Right atrium auricular region (tissue), 2 donors: ENCODE results near the gene TMTC4. TPM values are rescaled to one million over a fixed set of nuclear protein-coding genes. Genes with fewer than 3 reads are reported as not detected.
A peak's percentile ranks its signal among the peaks of the same experiment; 100 is the strongest.

Experiments used
- DNase-seq: peaks from one replicate; pipeline ENCODE4 v3.0.0-alpha.2; 2019; ENCODE audit warnings: low spot score
- H3K27ac ChIP-seq, 2 donors: fragments of 200-600 bp; sonication (generic); 1 replicate in 1 of 2; 2 replicates in 1 of 2; pipeline ENCODE4 v1.5.1; 2016 to 2019
- H3K27me3 ChIP-seq, 2 donors: fragments of 200-600 bp; sonication (generic); one replicate each; pipeline versions ENCODE4 v1.5.1 to v1.6.0; 2017 to 2019
- H3K36me3 ChIP-seq: fragments of 200-600 bp; sonication (generic); one replicate; pipeline ENCODE4 v1.5.1; 2016
- H3K4me1 ChIP-seq, 2 donors: fragments of 200-600 bp; sonication (generic); one replicate each; pipeline versions ENCODE4 v1.5.1 to v1.6.0; 2017 to 2019
- H3K4me3 ChIP-seq, 2 donors: fragments of 200-600 bp; sonication (generic); 1 replicate in 1 of 2; 2 replicates in 1 of 2; pipeline ENCODE4 v1.5.1; 2017 to 2019; ENCODE audit warnings: mild to moderate bottlenecking in 1 of 2, moderate library complexity in 1 of 2
- H3K9me3 ChIP-seq, 2 donors: fragments of 200-600 bp; sonication (generic); one replicate each; pipeline ENCODE4 v1.5.1; 2019
- total RNA-seq, 2 donors: library from RNA; depleted of rRNA; stranded (reverse); fragments of >200 nt; gene quantifications; one replicate each; pipeline ENCODE4 v1.1.0, GENCODE V29; 2016
- TF ChIP-seq, protein P1 (sequence below), 2 donors: fragments of 200-600 bp; sonication (generic); IDR thresholded peaks; one replicate each; pipeline ENCODE4 v1.5.1; 2019; ENCODE audit warnings: antibody characterized with exemption in 2 of 2

The TMTC4 gene
- total RNA-seq, 2 donors from 2014 or later = 3.5 to 7.6 TPM

DNA sequence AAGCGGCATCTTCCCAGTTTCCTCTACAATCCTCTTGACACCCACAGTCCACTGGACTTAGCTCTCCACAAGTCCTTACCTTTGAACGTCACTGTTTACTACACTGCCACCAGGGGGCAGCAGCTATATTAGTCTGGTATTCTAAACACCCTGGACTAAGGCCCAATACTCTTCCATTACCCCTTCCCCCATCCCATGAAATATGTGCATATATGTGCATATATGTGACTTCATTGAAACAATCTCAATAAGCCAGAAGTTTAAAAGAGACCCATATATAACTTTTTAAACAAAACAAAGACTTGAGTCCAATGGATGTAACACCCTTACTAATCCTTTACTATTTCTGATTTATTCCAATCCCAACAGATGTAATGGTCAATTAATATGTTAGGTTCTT, 101.5 kb downstream of the TMTC4 start:
- peak; percentile 69 for DNase-seq
- H3K9me3 ChIP-seq = no peaks in the 10 kb centered on the region
- no peaks in the 10 kb centered on the region for H3K4me1 ChIP-seq
- TF ChIP-seq, protein P1, sequence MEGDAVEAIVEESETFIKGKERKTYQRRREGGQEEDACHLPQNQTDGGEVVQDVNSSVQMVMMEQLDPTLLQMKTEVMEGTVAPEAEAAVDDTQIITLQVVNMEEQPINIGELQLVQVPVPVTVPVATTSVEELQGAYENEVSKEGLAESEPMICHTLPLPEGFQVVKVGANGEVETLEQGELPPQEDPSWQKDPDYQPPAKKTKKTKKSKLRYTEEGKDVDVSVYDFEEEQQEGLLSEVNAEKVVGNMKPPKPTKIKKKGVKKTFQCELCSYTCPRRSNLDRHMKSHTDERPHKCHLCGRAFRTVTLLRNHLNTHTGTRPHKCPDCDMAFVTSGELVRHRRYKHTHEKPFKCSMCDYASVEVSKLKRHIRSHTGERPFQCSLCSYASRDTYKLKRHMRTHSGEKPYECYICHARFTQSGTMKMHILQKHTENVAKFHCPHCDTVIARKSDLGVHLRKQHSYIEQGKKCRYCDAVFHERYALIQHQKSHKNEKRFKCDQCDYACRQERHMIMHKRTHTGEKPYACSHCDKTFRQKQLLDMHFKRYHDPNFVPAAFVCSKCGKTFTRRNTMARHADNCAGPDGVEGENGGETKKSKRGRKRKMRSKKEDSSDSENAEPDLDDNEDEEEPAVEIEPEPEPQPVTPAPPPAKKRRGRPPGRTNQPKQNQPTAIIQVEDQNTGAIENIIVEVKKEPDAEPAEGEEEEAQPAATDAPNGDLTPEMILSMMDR (IDR thresholded peaks at IDR 0.05) = peak; percentile 45 to 75
- no peak overlapping the region for H3K4me3 ChIP-seq
- no peaks in the 10 kb centered on the region for H3K36me3 ChIP-seq
- no peaks in the 10 kb centered on the region for H3K27me3 ChIP-seq
- H3K27ac ChIP-seq = no peak overlapping the region

DNA sequence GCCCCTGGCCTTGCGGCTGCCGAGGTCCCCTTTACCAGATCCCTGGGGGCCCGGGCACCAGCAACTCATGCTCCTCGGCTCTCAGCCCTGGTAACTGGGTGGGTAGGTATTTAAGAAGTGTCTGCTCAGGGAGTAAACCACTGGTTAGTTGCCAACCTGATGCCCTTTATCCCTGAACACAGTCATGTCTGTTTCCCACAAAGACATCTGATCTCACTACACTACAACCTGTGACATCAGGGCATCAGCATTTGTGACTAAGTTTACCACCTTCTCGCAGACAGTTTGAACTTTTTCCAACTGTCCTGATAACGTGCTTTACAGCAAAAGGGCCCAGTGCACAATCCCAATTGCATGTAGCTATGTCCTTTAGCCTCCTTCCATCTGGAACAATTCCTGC, 108.1 kb downstream of the TMTC4 start:
- no peaks in the 10 kb centered on the region for H3K36me3 ChIP-seq
- TF ChIP-seq, protein P1 (IDR thresholded peaks at IDR 0.05) = no peak
- no peaks in the 10 kb centered on the region for H3K9me3 ChIP-seq
- H3K27me3 ChIP-seq = no peaks in the 10 kb centered on the region
- H3K27ac ChIP-seq = no peak overlapping the region
- no peak overlapping the region for H3K4me3 ChIP-seq
- no peak for DNase-seq
- no peaks in the 10 kb centered on the region for H3K4me1 ChIP-seq

DNA sequence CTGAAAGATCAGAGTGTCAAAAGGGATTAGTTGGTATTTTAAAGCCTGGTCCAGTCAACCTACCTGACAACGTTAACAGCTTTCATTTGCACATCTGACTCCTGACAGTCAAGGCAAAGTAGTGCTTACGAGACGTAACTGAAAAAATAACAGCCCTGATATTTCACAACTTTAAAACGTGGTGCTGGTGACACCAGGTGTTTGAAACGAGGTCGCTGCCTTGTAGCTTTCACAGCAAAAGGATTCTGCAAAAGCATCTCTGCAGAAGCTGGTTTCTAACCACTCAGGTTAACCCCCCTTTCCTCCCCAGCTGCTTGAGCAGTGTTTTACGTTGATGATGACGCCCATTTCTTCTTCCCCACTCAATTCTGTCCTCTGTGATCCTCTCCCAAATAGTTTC, 109.3 kb downstream of the TMTC4 start:
- Histone ChIP-seq H3K4me3 (no peak overlapping the region), H3K27me3 (no peaks in the 10 kb centered on the region), H3K9me3 (no peaks in the 10 kb centered on the region), H3K36me3 (no peaks in the 10 kb centered on the region), H3K27ac (no peak overlapping the region), H3K4me1 (no peaks in the 10 kb centered on the region)
- TF ChIP-seq, protein P1 (IDR thresholded peaks at IDR 0.05) = no peak
- DNase-seq = no peak

DNA sequence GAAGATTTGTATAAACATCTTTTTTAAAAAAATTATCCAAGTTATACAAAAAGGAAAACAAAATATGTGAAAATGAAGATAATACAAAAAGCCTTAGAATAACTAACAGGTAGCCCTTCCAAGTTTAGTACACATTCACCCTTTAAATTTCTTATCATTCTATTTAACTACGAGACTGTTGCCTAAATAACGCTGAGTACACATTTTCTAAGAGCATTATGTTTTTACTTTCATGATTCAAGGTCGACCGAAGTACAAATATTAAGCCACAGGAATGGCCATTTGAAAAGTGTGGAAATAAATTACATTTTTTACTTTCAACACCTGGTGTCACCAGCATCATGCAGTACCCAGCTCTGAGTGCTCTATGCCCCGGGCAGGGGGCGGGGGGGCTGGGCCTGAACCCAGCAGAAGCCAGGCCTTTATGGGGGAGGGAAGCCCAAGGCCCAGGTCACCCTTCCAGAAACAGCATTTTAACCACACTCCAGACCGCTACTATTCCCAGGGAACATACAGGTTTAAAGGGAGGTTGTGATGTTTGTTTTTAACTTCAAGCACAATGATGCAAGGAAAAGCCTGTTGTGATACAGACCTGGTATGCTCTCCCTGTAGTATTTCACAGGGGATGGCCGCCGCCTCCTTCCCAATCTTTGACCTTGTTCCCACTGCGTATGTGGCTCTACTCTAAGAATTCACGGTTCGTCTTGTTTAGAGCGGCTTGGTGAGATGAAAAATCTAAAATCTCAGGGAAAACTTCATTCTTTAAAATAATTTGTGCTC, 110.0 kb downstream of the TMTC4 start:
- H3K4me3 ChIP-seq = no peak overlapping the region
- TF ChIP-seq, protein P1 (IDR thresholded peaks at IDR 0.05) = no peak
- no peak overlapping the region for H3K27ac ChIP-seq
- H3K4me1 ChIP-seq = no peaks in the 10 kb centered on the region
- DNase-seq = no peak
- no peaks in the 10 kb centered on the region for H3K27me3 ChIP-seq
- no peaks in the 10 kb centered on the region for H3K9me3 ChIP-seq
- H3K36me3 ChIP-seq = no peaks in the 10 kb centered on the region

DNA sequence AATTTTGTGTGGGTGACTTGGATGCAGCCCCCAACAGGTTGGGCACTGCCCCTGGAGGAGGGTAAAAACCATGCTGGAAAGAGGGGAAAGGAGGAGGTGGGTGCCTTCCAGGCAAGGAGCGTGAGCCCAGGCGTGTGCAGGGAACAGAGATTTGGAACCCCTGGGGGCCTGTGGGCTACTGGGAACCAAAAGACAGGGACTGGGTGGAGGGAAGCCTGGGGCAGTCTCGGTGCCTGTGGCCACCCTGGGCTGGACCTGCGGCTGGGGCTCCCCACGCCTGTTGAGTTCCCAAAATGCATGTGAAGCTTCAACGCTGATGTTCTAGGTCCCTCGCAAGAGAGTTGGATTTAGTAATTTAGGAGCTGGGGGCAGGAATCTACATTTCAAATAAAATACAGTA, 110.8 kb downstream of the TMTC4 start:
- DNase-seq = peak; percentile 18

More for the DNA sequence above, 110.8 kb downstream of the TMTC4 start:
- Histone ChIP-seq H3K4me1 (no peaks in the 10 kb centered on the region), H3K4me3 (no peak overlapping the region), H3K27me3 (no peaks in the 10 kb centered on the region), H3K9me3 (no peaks in the 10 kb centered on the region), H3K36me3 (no peaks in the 10 kb centered on the region), H3K27ac (no peak overlapping the region)
- TF ChIP-seq, protein P1 (IDR thresholded peaks at IDR 0.05) = no peak
